Activated naive CD4-positive, alpha-beta T cell treated with anti-CD3 and anti-CD28 coated beads for 36 hours (primary cell): ENCODE data around the gene UPK1A. TPM values are rescaled to one million over a fixed set of nuclear protein-coding genes. Genes with fewer than 3 reads are reported as not detected.

Experiments used
- CTCF ChIA-PET: fragments of 350-600 bp; sonication (Branson Sonifier 250); formaldehyde crosslinking; loops from one replicate; lab custom pipeline; 2021; ENCODE audit warnings: antibody characterized with exemption; lab: Charles Lee
- DNase-seq: peaks from one replicate; pipeline ENCODE4 v3.0.0-alpha.2; 2020
- H3K27ac Mint-ChIP-seq: one replicate; pipeline ENCODE4 v1.8.0; 2021; ENCODE audit warnings: mild to moderate bottlenecking, mixed read lengths
- H3K27me3 Mint-ChIP-seq: one replicate; pipeline ENCODE4 v1.8.0; 2021; ENCODE audit warnings: low read depth, mixed read lengths
- H3K36me3 Mint-ChIP-seq: one replicate; pipeline ENCODE4 v1.8.0; 2021; ENCODE audit warnings: low read depth, mixed read lengths
- H3K4me1 Mint-ChIP-seq: one replicate; pipeline ENCODE4 v1.8.0; 2021; ENCODE audit warnings: low read depth, mixed read lengths
- H3K4me3 Mint-ChIP-seq: one replicate; pipeline ENCODE4 v1.8.0; 2021; ENCODE audit warnings: mild to moderate bottlenecking, moderate library complexity, mixed read lengths
- H3K9me3 Mint-ChIP-seq: one replicate; pipeline ENCODE4 v1.8.0; 2021; ENCODE audit warnings: mixed read lengths
- intact Hi-C: fragments of 100-400 bp; cut with micrococcal nuclease; formaldehyde crosslinking; loops from one replicate; pipeline ENCODE4 v1.15.1; 2023
- total RNA-seq, 2 experiments: library from RNA; stranded (reverse); gene quantifications; one replicate each; pipeline ENCODE4 v1.2.3, GENCODE V29; 2021

Gene UPK1A
- total RNA-seq, 2 experiments from 2014 or later = 0.21 TPM; not detected in 1

DNA sequence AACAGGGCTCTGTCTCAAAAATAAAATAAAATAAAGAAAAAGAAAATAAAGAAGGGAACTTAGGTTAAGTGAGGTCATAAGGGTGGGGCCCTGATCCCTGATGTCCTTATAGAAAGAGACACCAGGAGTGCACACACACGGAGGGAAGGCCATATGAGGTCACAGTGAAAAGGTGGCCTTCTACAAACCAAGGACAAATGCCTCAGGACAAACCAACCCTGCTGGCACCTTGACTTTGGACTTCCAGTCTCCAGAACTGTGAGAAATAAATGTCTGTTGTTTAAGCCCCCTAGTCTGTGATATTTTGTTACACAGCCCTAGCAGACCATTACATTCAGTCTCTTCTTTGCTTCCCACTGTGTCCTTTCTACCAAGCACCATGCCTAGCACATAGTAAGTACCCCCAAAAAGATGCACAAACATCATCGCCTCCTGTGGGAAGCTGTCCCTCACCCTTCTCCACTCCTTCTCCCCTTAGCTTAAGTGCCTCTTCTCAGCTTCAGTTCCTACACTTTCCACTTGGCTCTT lies 29.6 kb downstream of the UPK1A start:
- Mint-ChIP-seq H3K4me1 (peaks cover 28% of the 10 kb centered on the region), H3K27ac (peak overlapping the region; percentile 32), H3K4me3 (no peak overlapping the region), H3K36me3 (no peaks in the 10 kb centered on the region), H3K9me3 (no peaks in the 10 kb centered on the region), H3K27me3 (no peaks in the 10 kb centered on the region)
- no peak for DNase-seq
- intact Hi-C loops = no loop called here
- CTCF ChIA-PET = interaction anchor here (0.5 to 6.6 kb wide), 10 partner anchors 13 to 235 kb away, joined by 3 to 120 read pairs (median 4); no protein-coding TSS in a partner anchor

DNA sequence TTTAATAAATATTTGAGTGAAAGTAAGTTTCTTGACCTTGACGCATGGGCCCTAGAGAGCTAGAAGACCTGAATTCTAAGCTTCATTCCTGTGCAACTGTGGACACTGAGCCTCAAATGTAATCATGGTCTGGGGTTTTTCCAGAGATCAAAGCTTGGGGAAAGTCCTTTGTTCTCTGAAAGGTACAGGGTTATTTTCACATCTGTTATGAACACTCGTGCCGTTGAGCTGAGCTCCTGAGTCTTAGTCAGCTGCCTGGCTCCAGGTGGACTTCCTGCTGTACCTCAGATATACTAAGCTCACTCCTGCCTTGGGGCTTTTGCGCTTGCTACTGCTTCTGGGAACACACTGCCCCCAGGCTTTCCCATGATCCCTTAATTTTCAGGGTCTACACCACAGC lies 30.5 kb downstream of the UPK1A start:
- no peaks in the 10 kb centered on the region for H3K9me3 Mint-ChIP-seq
- CTCF ChIA-PET = interaction anchor here (0.5 to 6.6 kb wide), 8 partner anchors 9 to 149 kb away, joined by 3 to 120 read pairs (median 4); no protein-coding TSS in a partner anchor
- H3K27ac Mint-ChIP-seq = peak overlapping the region; percentile 39
- DNase-seq = peak; percentile 78
- H3K4me1 Mint-ChIP-seq = peaks cover 28% of the 10 kb centered on the region
- intact Hi-C loops = no loop called here
- no peaks in the 10 kb centered on the region for H3K27me3 Mint-ChIP-seq
- no peaks in the 10 kb centered on the region for H3K36me3 Mint-ChIP-seq
- H3K4me3 Mint-ChIP-seq = no peak overlapping the region

DNA sequence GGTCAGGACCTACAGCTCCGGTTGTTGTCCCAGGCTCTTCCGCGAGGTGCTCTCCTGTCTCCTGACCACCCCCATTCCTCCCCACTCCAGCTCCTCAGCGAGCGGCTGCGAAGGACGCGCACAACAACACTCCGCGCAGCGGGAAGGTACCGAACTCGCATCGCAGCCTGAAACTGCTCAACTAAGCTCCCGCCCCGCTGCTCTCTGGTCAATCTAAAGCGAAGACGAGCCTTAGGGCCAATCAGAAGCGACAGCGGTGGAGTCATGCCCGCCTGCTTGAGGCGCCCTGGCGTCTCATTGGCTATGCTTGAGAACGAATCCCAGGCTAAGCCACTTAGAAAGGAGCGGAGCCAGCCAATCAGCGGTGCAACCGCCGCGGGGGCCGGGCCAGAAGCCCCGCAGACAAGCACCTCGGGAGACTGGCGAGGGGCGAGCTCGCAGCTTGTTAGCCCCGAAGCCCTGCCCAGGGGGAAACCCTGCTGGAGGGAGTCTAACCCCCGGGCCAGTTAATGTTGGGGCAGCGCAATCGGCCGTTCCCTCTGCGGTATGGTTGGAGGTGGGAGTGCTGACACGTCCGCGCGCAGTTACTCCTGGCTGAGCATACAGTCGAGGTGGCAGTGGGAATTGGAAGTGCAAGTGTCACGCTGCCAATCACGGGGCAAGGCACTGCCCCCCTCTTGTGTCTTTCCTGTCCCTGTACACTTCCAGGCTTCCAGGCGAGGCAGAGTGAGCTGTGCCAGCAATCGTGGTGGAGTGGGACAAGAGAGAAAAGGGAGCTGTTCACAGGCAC lies 36.1 kb downstream of the UPK1A start:
- peak overlapping the region; percentile 95 for H3K27ac Mint-ChIP-seq
- intact Hi-C loops = loop anchor here (1.0 to 2.0 kb wide), 3 partner anchors 11 to 42 kb away; partner anchors contain the start of genes PSENEN and U2AF1L4
- H3K27me3 Mint-ChIP-seq = no peaks in the 10 kb centered on the region
- peak overlapping the region; percentile 92 for H3K4me3 Mint-ChIP-seq
- DNase-seq = peak; percentile 98
- CTCF ChIA-PET = interaction anchor here (0.7 to 4.3 kb wide), 4 partner anchors 9 to 117 kb away, joined by 3 to 43 read pairs (median 4); no protein-coding TSS in a partner anchor
- H3K36me3 Mint-ChIP-seq = peaks cover 2% of the 10 kb centered on the region
- H3K4me1 Mint-ChIP-seq = peaks cover 10% of the 10 kb centered on the region
- no peaks in the 10 kb centered on the region for H3K9me3 Mint-ChIP-seq

DNA sequence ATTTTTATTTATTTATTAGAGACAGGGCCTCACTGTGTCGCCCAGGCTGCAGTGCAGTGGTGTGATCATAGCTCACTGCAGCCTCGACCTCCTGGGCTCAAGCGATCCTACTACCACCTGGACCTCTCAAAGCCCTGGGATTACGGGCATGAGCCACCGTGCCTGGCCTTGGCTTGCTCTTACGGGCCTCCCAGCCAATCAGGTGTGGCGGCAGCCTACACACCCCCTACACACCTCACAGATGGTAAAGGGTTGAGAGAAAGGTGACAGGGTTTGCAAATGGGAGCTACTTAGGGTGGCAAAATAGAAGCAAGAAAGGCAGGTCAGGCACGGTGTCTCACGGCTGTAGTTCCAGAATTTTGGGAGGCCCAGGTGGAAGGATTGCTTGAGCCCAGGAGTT lies 37.0 kb downstream of the UPK1A start:
- no peaks in the 10 kb centered on the region for H3K9me3 Mint-ChIP-seq
- no peak overlapping the region for H3K4me3 Mint-ChIP-seq
- no peak overlapping the region for H3K27ac Mint-ChIP-seq
- no peaks in the 10 kb centered on the region for H3K27me3 Mint-ChIP-seq
- no peak for DNase-seq
- CTCF ChIA-PET = interaction anchor here (1.7 to 4.3 kb wide), 3 partner anchors 10 to 116 kb away, joined by 4 to 43 read pairs (median 5); no protein-coding TSS in a partner anchor
- intact Hi-C loops = loop anchor here (2.0 kb wide), 1 partner anchor 41 kb away; the partner anchor contains the start of genes PSENEN and U2AF1L4
- H3K36me3 Mint-ChIP-seq = peaks cover 2% of the 10 kb centered on the region
- H3K4me1 Mint-ChIP-seq = peaks cover 7% of the 10 kb centered on the region

DNA sequence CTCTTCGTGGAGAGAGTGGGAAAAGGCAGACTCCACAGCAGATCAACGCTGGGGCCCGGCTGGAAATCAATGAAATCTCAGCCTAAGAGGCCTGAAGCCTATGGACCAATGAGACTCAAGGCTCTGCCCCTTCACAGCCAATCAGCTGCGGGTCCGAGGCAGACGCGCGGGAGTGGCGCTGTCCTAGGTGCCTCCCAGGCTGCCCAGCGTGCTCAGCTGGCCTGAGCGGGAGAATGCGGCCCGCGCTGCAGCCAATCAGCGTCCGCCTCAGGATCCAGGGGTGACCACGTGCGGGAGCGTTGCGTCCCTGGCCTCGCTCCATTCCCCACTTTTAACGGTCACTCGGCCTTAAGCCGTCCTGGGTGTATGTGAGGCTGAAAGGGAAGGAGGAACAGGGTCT lies 37.9 kb downstream of the UPK1A start, which contains the start of gene ZBTB32:
Gene ZBTB32, plus strand, starts transcription at position 341 of the 400 bp plus-strand sequence. CDS start 10,069 bp downstream, outside the sequence.
- no peak for DNase-seq
- peaks cover 9% of the 10 kb centered on the region for H3K4me1 Mint-ChIP-seq
- H3K27ac Mint-ChIP-seq = no peak within 1 kb of the TSS
- no peaks in the 10 kb centered on the region for H3K9me3 Mint-ChIP-seq
- intact Hi-C loops = no loop called here
- H3K36me3 Mint-ChIP-seq = peaks cover 2% of the 10 kb centered on the region
- CTCF ChIA-PET = no interaction called here
- H3K27me3 Mint-ChIP-seq = no peaks in the 10 kb centered on the region
- H3K4me3 Mint-ChIP-seq = no peak within 1 kb of the TSS

DNA sequence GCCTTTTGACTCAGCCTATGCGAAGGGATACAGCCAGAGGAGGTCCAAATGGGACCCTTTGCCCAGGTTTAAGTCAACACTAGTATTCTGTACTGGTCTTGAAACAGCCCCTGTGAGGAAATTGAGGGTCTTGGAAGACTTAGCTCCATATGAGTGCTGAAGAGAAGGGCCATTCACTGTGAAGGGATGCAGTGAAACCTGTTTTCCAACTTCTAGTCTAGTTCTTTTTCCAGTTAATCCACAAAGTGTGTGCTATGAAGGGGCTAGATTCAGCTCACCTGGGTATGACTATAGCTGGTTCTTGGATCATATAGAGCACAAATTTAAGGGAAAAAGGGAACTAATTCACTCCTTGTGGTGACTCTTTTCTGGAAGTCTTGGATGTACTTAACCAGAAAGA lies 42.1 kb downstream of the UPK1A start:
- no peaks in the 10 kb centered on the region for H3K27me3 Mint-ChIP-seq
- no peak for DNase-seq
- intact Hi-C loops = no loop called here
- CTCF ChIA-PET = interaction anchor here (1.1 to 1.3 kb wide), 2 partner anchors 9 to 14 kb away, joined by 4 to 6 read pairs; no protein-coding TSS in a partner anchor
- peaks cover 5% of the 10 kb centered on the region for H3K36me3 Mint-ChIP-seq
- peak overlapping the region; percentile 61 for H3K27ac Mint-ChIP-seq
- H3K4me1 Mint-ChIP-seq = peaks cover 39% of the 10 kb centered on the region
- no peak overlapping the region for H3K4me3 Mint-ChIP-seq
- peaks cover 2% of the 10 kb centered on the region for H3K9me3 Mint-ChIP-seq

DNA sequence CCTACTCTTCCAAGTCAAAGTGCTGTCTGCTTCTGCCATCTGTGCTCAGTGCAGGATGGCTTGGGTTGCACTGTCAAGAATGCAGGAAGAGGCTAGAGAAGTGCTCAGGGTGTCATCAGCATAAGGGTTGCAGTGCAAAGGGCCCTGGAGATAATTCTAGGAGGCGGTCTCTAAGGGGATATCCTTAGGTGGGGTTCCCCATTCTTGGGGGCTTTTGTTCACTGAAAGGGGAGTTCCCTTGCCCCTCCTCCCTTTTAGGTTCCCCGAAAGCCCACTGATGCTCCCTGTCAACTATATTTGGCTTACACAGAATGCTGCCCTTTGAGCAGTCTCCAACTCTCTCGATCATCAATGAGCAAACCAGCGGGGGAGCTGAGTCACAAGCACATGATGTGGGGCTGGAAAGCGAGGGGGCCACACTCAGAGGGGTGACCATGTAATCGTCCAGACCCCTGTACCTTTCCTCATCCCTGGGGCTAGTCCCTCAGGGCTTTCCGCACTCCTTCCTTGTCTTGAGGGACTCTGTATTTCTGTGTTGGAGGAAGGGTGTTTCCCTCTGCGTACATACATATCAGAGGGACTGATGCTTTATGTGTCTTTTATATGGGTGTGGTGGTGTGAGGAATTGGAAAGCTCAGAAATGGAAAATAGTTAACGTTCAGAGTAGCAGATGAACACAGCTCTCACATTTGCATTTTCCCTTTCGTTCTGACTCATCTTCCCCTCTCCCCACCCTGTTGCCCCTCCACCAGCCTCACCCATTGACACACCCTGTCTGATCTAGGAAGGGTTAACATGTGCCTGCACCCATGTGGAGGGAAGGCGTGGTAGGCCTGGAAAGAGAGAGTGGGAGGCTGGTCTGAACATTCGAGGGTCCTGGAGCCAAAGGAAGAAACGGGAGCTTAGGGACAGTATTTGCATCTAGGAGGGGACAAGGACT lies 44.7 kb downstream of the UPK1A start:
- Mint-ChIP-seq H3K4me1 (peaks cover 44% of the 10 kb centered on the region), H3K4me3 (peak overlapping the region; percentile 52), H3K27me3 (no peaks in the 10 kb centered on the region), H3K27ac (peak overlapping the region; percentile 100), H3K9me3 (peaks cover 2% of the 10 kb centered on the region), H3K36me3 (peaks cover 31% of the 10 kb centered on the region)
- intact Hi-C loops = loop anchor here (1.0 to 10.0 kb wide), 6 partner anchors 189 to 1439 kb away; partner anchors contain the start of genes CAPNS1, FFAR1, NFKBID and OVOL3
- CTCF ChIA-PET = interaction anchor here (1.0 to 6.3 kb wide), 3 partner anchors 9 to 17 kb away, joined by 5 to 120 read pairs (median 43); no protein-coding TSS in a partner anchor
- DNase-seq = peak; percentile 87

DNA sequence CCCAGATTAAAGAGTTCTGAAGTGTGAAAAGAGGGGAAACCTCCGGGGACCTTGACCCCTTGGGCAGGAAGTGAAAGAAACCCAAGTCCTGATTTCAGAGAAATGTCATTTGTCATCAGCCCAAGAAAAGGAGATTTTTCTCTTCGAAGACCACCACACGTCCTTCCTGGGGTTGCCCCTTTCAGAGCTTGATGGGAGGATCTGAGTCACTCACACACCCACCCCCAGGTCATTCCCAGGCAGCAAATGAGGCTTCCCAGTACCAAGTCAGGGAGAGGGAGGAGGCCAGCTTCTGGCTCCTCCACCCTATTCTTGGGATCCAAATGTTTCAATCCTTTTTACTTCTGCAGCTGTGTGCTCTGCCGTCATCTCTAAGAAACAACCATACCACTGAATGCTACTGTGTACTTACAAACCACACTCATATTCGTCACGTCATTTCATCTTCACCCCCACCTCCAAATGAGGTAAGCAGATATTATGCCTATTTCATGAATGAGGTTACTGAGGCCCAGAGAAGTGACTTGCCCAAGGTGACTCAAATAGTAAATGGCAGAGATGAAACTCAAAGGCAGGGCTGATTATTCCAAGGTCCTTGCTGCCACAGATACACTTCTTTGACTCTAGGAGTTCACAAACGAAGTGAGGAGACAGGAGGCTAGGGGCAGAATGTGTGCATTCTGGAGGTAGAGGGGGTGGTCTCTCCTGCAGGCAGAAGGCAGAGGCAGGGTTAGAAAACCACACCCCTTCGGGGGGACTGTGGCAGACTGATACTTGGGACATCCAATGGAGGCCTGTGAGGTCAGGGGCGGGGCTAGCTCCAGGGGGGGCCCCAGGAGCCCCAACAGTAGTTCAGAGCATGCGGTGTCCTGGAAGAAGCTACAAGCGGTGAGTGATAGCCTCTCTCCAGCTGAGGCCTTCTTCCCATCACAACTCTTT lies 46.5 kb downstream of the UPK1A start:
- CTCF ChIA-PET = interaction anchor here (0.7 to 6.3 kb wide), 6 partner anchors 11 to 164 kb away, joined by 3 to 120 read pairs (median 8); no protein-coding TSS in a partner anchor
- peaks cover 2% of the 10 kb centered on the region for H3K9me3 Mint-ChIP-seq
- H3K4me3 Mint-ChIP-seq = peak overlapping the region; percentile 92
- peaks cover 42% of the 10 kb centered on the region for H3K36me3 Mint-ChIP-seq
- peak overlapping the region; percentile 100 for H3K27ac Mint-ChIP-seq
- H3K4me1 Mint-ChIP-seq = peaks cover 44% of the 10 kb centered on the region
- intact Hi-C loops = loop anchor here (1.0 to 10.0 kb wide), 11 partner anchors 11 to 1441 kb away; partner anchors contain the start of genes ALKBH6, ARHGAP33, CAPNS1 and OVOL3
- no peaks in the 10 kb centered on the region for H3K27me3 Mint-ChIP-seq
- peak; percentile 88 for DNase-seq

DNA sequence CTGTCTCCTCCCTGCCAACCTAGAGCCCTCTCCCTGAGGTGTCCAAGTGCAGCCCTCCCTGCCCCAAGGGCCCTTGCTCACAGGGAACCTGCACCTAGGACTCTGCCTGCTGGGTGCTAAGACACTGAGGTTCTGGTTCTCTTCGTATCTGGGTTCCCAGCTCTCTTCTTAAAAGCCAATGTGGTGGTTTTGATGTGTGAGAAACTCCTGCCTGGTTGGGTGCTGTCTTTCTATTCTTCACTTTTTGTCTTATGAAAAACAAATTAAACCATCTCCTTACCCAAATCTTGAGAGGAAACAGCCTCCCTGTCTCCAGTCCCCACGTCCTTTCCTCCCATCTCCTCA lies 47.2 kb downstream of the UPK1A start:
- peak overlapping the region; percentile 100 for H3K27ac Mint-ChIP-seq
- H3K4me3 Mint-ChIP-seq = peak overlapping the region; percentile 92
- peaks cover 2% of the 10 kb centered on the region for H3K9me3 Mint-ChIP-seq
- no peak for DNase-seq
- peaks cover 44% of the 10 kb centered on the region for H3K4me1 Mint-ChIP-seq
- peaks cover 42% of the 10 kb centered on the region for H3K36me3 Mint-ChIP-seq
- no peaks in the 10 kb centered on the region for H3K27me3 Mint-ChIP-seq
- CTCF ChIA-PET = interaction anchor here (0.7 to 6.3 kb wide), 6 partner anchors 12 to 165 kb away, joined by 3 to 120 read pairs (median 8); no protein-coding TSS in a partner anchor
- intact Hi-C loops = loop anchor here (1.0 to 10.0 kb wide), 11 partner anchors 11 to 1441 kb away; partner anchors contain the start of genes ALKBH6, ARHGAP33, CAPNS1 and OVOL3

DNA sequence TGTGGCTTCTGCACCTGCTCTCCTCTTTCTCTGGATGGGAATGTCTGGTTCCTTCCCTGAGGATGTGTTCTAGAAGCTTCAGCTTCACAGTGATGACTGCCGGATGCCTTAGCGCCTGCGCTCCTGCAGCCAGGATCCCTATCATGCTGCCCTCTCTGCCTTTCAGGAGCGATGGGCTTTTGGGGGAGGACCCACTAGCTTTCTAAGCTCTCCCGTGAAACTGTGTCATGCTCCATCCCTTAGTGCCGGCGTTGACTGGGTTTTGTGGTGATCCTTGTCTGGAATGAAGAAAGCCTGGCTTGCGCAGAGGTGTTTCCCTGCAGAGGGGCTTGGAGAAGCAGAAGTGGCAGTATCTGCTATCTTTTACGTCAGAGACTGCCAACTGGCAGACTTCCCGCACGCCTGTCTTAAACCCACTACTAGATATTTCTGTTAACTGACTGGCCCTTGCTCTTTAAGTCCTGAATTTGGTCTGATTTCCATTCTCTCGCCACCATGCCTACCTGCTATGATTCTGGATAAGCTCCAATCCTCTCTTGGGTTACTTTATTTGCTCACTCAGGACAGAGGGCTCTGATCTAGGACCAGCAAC lies 47.7 kb downstream of the UPK1A start:
- Mint-ChIP-seq H3K4me1 (peaks cover 46% of the 10 kb centered on the region), H3K9me3 (peaks cover 2% of the 10 kb centered on the region), H3K27ac (peak overlapping the region; percentile 100), H3K27me3 (no peaks in the 10 kb centered on the region), H3K4me3 (peak overlapping the region; percentile 92), H3K36me3 (peaks cover 45% of the 10 kb centered on the region)
- DNase-seq = no peak
- CTCF ChIA-PET = interaction anchor here (0.7 to 6.3 kb wide), 5 partner anchors 12 to 139 kb away, joined by 4 to 120 read pairs (median 8); no protein-coding TSS in a partner anchor
- intact Hi-C loops = loop anchor here (1.0 to 10.0 kb wide), 11 partner anchors 12 to 1442 kb away; partner anchors contain the start of genes ALKBH6, ARHGAP33, CAPNS1 and OVOL3
